ENCODE data around the gene PDE6D. TPM values are rescaled to one million over a fixed set of nuclear protein-coding genes. Genes with fewer than 3 reads are reported as not detected.
"Not testable (repeated sequence)": the region's sequence is repeated elsewhere in the genome, so short reads cannot be mapped to it uniquely, and the experiment has no call there.

Gene PDE6D
- total RNA-seq, 2 donors from 2014 or later: 37.8 to 45.0 TPM

GRCh38 chr2:231720987-231721966 is 59.8 kb downstream of the PDE6D start:
- peaks cover under 1% of the 10 kb centered on the region for H3K4me1 Mint-ChIP-seq (ENCODE audit: low read depth)
- peak; percentile 5 to 69 for ATAC-seq (replicated peaks in 1 of 2)
- H3K4me3 Mint-ChIP-seq: no peak overlapping the region
- H3K36me3 Mint-ChIP-seq (ENCODE audit: insufficient read depth in 2 of 2): no peaks in the 10 kb centered on the region
- no peak overlapping the region for H3K27ac Mint-ChIP-seq
- no peak for DNase-seq
- no peaks in the 10 kb centered on the region for H3K27me3 Mint-ChIP-seq (ENCODE audit: low read depth)
- no peaks in the 10 kb centered on the region for H3K9me3 Mint-ChIP-seq

GRCh38 chr2:231720292-231720986 is 60.6 kb downstream of the PDE6D start:
- peaks cover 9% of the 10 kb centered on the region for H3K4me1 Mint-ChIP-seq (ENCODE audit: low read depth)
- H3K36me3 Mint-ChIP-seq (ENCODE audit: insufficient read depth in 2 of 2): no peaks in the 10 kb centered on the region
- ATAC-seq (replicated peaks in 1 of 2) (peak in 1 of 2 donors; percentile 1), DNase-seq (no peak)
- H3K27ac Mint-ChIP-seq: no peak overlapping the region
- H3K4me3 Mint-ChIP-seq: no peak overlapping the region
- H3K27me3 Mint-ChIP-seq (ENCODE audit: low read depth): no peaks in the 10 kb centered on the region
- no peaks in the 10 kb centered on the region for H3K9me3 Mint-ChIP-seq

- Mint-ChIP-seq H3K9me3 (no peaks in the 10 kb centered on the region), H3K4me3 (no peak overlapping the region), H3K27ac (no peak overlapping the region), H3K27me3 (ENCODE audit: low read depth) (no peaks in the 10 kb centered on the region), H3K4me1 (ENCODE audit: low read depth) (peaks cover 21% of the 10 kb centered on the region), H3K36me3 (ENCODE audit: insufficient read depth in 2 of 2) (peaks cover 0 to 2% of the 10 kb centered on the region in 2 donors)
- ATAC-seq (replicated peaks in 1 of 2) (no peak), DNase-seq (no peak)
These were observed 62.3 kb downstream of the PDE6D start for GRCh38 chr2:231718799-231719198.

- Mint-ChIP-seq H3K9me3 (no peaks in the 10 kb centered on the region), H3K4me3 (no peak overlapping the region), H3K27me3 (ENCODE audit: low read depth) (no peaks in the 10 kb centered on the region), H3K4me1 (ENCODE audit: low read depth) (peaks cover 31% of the 10 kb centered on the region), H3K27ac (peak overlapping the region; percentile 21), H3K36me3 (ENCODE audit: insufficient read depth in 2 of 2) (peaks cover under 1 to 7% of the 10 kb centered on the region in 2 donors)
- no peak for ATAC-seq (replicated peaks in 1 of 2)
- no peak for DNase-seq
These were observed 63.6 kb downstream of the PDE6D start for GRCh38 chr2:231717281-231718171.

- Mint-ChIP-seq H3K9me3 (no peaks in the 10 kb centered on the region), H3K4me3 (no peak overlapping the region), H3K27me3 (ENCODE audit: low read depth) (no peaks in the 10 kb centered on the region), H3K4me1 (ENCODE audit: low read depth) (peaks cover 38% of the 10 kb centered on the region), H3K36me3 (ENCODE audit: insufficient read depth in 2 of 2) (peaks cover 7 to 14% of the 10 kb centered on the region in 2 donors), H3K27ac (peak overlapping the region; percentile 7)
- ATAC-seq (replicated peaks in 1 of 2) (no peak), DNase-seq (no peak)
These were observed 64.3 kb downstream of the PDE6D start for GRCh38 chr2:231716666-231717280.

GRCh38 chr2:231715988-231716616 is 65.0 kb downstream of the PDE6D start:
- ATAC-seq (replicated peaks in 1 of 2) (peak in 1 of 2 donors; percentile 2), DNase-seq (no peak)
- H3K9me3 Mint-ChIP-seq: no peaks in the 10 kb centered on the region
- H3K27me3 Mint-ChIP-seq (ENCODE audit: low read depth): no peaks in the 10 kb centered on the region
- H3K4me3 Mint-ChIP-seq: peak overlapping the region in 1 of 2 donors; percentile 1
- H3K4me1 Mint-ChIP-seq (ENCODE audit: low read depth): peaks cover 45% of the 10 kb centered on the region
- peak overlapping the region; percentile 14 for H3K27ac Mint-ChIP-seq
- peaks cover 12 to 21% of the 10 kb centered on the region in 2 donors for H3K36me3 Mint-ChIP-seq (ENCODE audit: insufficient read depth in 2 of 2)

- no peak for DNase-seq
- Mint-ChIP-seq H3K27ac (no peak overlapping the region), H3K27me3 (ENCODE audit: low read depth) (no peaks in the 10 kb centered on the region), H3K9me3 (no peaks in the 10 kb centered on the region), H3K4me1 (ENCODE audit: low read depth) (peaks cover 47% of the 10 kb centered on the region), H3K4me3 (no peak overlapping the region), H3K36me3 (ENCODE audit: insufficient read depth in 2 of 2) (peaks cover 12 to 24% of the 10 kb centered on the region in 2 donors)
- peak in 1 of 2 donors; percentile 4 for ATAC-seq (replicated peaks in 1 of 2)
These were observed 65.6 kb downstream of the PDE6D start for GRCh38 chr2:231715499-231715837.

- H3K4me3 Mint-ChIP-seq: no peak overlapping the region
- no peaks in the 10 kb centered on the region for H3K27me3 Mint-ChIP-seq (ENCODE audit: low read depth)
- H3K36me3 Mint-ChIP-seq (ENCODE audit: insufficient read depth in 2 of 2): peaks cover 12 to 26% of the 10 kb centered on the region in 2 donors
- DNase-seq (peak; percentile 84 to 86), ATAC-seq (replicated peaks in 1 of 2) (peak; percentile 19 to 27)
- H3K4me1 Mint-ChIP-seq (ENCODE audit: low read depth): peaks cover 47% of the 10 kb centered on the region
- H3K27ac Mint-ChIP-seq: peak overlapping the region; percentile 33
- H3K9me3 Mint-ChIP-seq: no peaks in the 10 kb centered on the region
These were observed 66.2 kb downstream of the PDE6D start for GRCh38 chr2:231714639-231715498.

GRCh38 chr2:231713730-231714638 is 67.1 kb downstream of the PDE6D start:
- Mint-ChIP-seq H3K27me3 (ENCODE audit: low read depth) (no peaks in the 10 kb centered on the region), H3K36me3 (ENCODE audit: insufficient read depth in 2 of 2) (peaks cover 12 to 28% of the 10 kb centered on the region in 2 donors), H3K9me3 (no peaks in the 10 kb centered on the region), H3K4me1 (ENCODE audit: low read depth) (peaks cover 47% of the 10 kb centered on the region), H3K4me3 (peak overlapping the region; percentile 57 to 67), H3K27ac (peak overlapping the region; percentile 92)
- DNase-seq (peak; percentile 92 to 94), ATAC-seq (replicated peaks in 1 of 2) (peak; percentile 23 to 32)

GRCh38 chr2:231713406-231713729 is 67.7 kb downstream of the PDE6D start:
- DNase-seq; H3K27me3 Mint-ChIP-seq (ENCODE audit: low read depth); H3K9me3 Mint-ChIP-seq; ATAC-seq (replicated peaks in 1 of 2): not testable (repeated sequence)
- Mint-ChIP-seq H3K36me3 (ENCODE audit: insufficient read depth in 2 of 2) (peaks cover 14 to 31% of the 10 kb centered on the region in 2 donors), H3K4me1 (ENCODE audit: low read depth) (peaks cover 47% of the 10 kb centered on the region), H3K27ac (peak overlapping the region; percentile 92), H3K4me3 (peak overlapping the region; percentile 57 to 67)

Data from activated T-cell treated with anti-CD3 and anti-CD28 coated beads, Interleukin-2, amount 50 U/mL, for 72 hours (primary cell).